HFFc6 (cell line): ENCODE results near the gene GARIN5A. TPM values are rescaled to one million over a fixed set of nuclear protein-coding genes. Genes with fewer than 3 reads are reported as not detected.

ENCODE experiments used
- DNase-seq: peaks from one replicate; pipeline ENCODE4 v3.0.0-alpha.2; 2018
- H3K27ac Mint-ChIP-seq: 2 replicates; pipeline ENCODE4 v1.8.0; 2020; ENCODE audit warnings: mild to moderate bottlenecking, mixed read lengths
- H3K27me3 Mint-ChIP-seq: 2 replicates; pipeline ENCODE4 v1.8.0; 2021; ENCODE audit warnings: mild to moderate bottlenecking, moderate library complexity, mixed read lengths; ENCODE audit not compliant: insufficient read depth
- H3K36me3 Mint-ChIP-seq: 2 replicates; pipeline ENCODE4 v1.8.0; 2021; ENCODE audit warnings: low read depth, mixed read lengths
- H3K4me1 Mint-ChIP-seq: 2 replicates; pipeline ENCODE4 v1.8.0; 2020; ENCODE audit warnings: low read depth, mixed read lengths
- H3K4me3 Mint-ChIP-seq: 2 replicates; pipeline ENCODE4 v1.8.0; 2020; ENCODE audit warnings: mild to moderate bottlenecking, moderate library complexity, mixed read lengths
- H3K9me3 Mint-ChIP-seq: 2 replicates; pipeline ENCODE4 v1.8.0; 2020; ENCODE audit warnings: mild to moderate bottlenecking, mixed read lengths
- CTCF ChIP-seq: fragments of 200-600 bp; sonication (generic); IDR thresholded peaks from 2 replicates; pipeline ENCODE4 v1.5.0; 2021; ENCODE audit warnings: antibody characterized with exemption, mild to moderate bottlenecking
- total RNA-seq, 6 experiments: library from RNA; stranded (reverse); fragmentation: NEBNext Ultra II Directional; extraction: Animal tissue kit (Norgen Biotek cat#: 25700); gene quantifications; 2 replicates in 1 of 6; 3 replicates in 5 of 6; pipeline ENCODE4 v1.2.3, GENCODE V29; 2021

GARIN5A gene
- total RNA-seq, 6 experiments from 2014 or later = 0.16 to 1.5 (median 0.28) TPM; not detected in 1

- no peak overlapping the region for H3K27ac Mint-ChIP-seq
- H3K4me3 Mint-ChIP-seq = no peak overlapping the region
- no peak for TF ChIP-seq CTCF
- H3K36me3 Mint-ChIP-seq = no peaks in the 10 kb centered on the region
- DNase-seq = no peak
- H3K9me3 Mint-ChIP-seq = no peaks in the 10 kb centered on the region; the same call in 1 of the 2 replicates
- peaks cover 16% of the 10 kb centered on the region for H3K4me1 Mint-ChIP-seq
- H3K27me3 Mint-ChIP-seq = peaks cover 18% of the 10 kb centered on the region
Observed at GRCh38 chr19:50458396-50459066, 18.1 kb downstream of the GARIN5A start.

GRCh38 chr19:50457300-50457699 lies 19.3 kb downstream of the GARIN5A start:
- no peak for DNase-seq
- no peak overlapping the region for H3K27ac Mint-ChIP-seq

GRCh38 chr19:50455992-50456391 lies 20.7 kb downstream of the GARIN5A start:
- DNase-seq = no peak
- Mint-ChIP-seq H3K36me3 (no peaks in the 10 kb centered on the region), H3K4me1 (peaks cover 11% of the 10 kb centered on the region), H3K27ac (no peak overlapping the region), H3K4me3 (no peak overlapping the region), H3K27me3 (peaks cover 25% of the 10 kb centered on the region), H3K9me3 (no peaks in the 10 kb centered on the region; the same call in 1 of the 2 replicates)
- TF ChIP-seq CTCF = no peak

More at GRCh38 chr19:50457300-50457699, 19.3 kb downstream of the GARIN5A start:
- Mint-ChIP-seq H3K27me3 (peaks cover 22% of the 10 kb centered on the region), H3K4me1 (peaks cover 16% of the 10 kb centered on the region), H3K4me3 (no peak overlapping the region), H3K9me3 (no peaks in the 10 kb centered on the region; the same call in 1 of the 2 replicates), H3K36me3 (no peaks in the 10 kb centered on the region)
- TF ChIP-seq CTCF = no peak

- Mint-ChIP-seq H3K4me1 (no peaks in the 10 kb centered on the region), H3K36me3 (no peaks in the 10 kb centered on the region), H3K27ac (no peak overlapping the region), H3K27me3 (peaks cover 25% of the 10 kb centered on the region), H3K9me3 (peaks cover under 1% of the 10 kb centered on the region), H3K4me3 (no peak overlapping the region)
- DNase-seq = no peak
- no peak for TF ChIP-seq CTCF
Observed at GRCh38 chr19:50453243-50453642, 23.4 kb downstream of the GARIN5A start.

DNA sequence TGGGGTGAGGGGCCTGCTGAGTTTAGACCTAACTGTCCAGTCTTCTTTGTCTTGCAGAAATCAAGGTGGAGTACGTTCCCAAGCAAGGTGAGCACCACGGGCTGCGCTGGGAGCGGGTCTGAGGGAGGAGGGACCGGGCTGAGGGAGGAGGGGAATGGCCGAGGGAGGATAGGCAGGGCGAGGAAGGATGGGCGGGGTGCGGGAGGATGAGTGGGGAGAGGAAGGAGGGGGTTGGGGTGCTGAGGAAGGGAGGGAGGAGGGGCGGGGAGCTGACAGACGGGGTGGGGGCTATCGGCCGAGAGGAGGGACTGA lies 25.5 kb downstream of the GARIN5A start:
- Mint-ChIP-seq H3K4me3 (no peak overlapping the region), H3K4me1 (no peaks in the 10 kb centered on the region), H3K27me3 (peaks cover 13% of the 10 kb centered on the region), H3K27ac (no peak overlapping the region), H3K9me3 (peaks cover 4% of the 10 kb centered on the region; the same call in 1 of the 2 replicates), H3K36me3 (no peaks in the 10 kb centered on the region)
- TF ChIP-seq CTCF = no peak
- DNase-seq = no peak
